ENCODE data around the gene ATP8B4. TPM values are rescaled to one million over a fixed set of nuclear protein-coding genes. Genes with fewer than 3 reads are reported as not detected.

ATP8B4 gene
- total and polyA plus RNA-seq, 2 of the 8 experiments (the other 6 are each of a cell fraction or from before 2014, with no cell fraction given), result 0.17 to 0.24 TPM

- no peak for TF ChIP-seq CHD7 (IDR thresholded peaks at IDR 0.05; ENCODE audit: insufficient replicate concordance, low read length)
These were observed 1.5 kb downstream of the ATP8B4 start (continued) for GRCh38 chr15:50117431-50118027.
